SKM-1 treated with dmso at 0.1 percent for 144 hours (cell line): ENCODE measurements around the gene RDH12.
"Not testable (repeated sequence)": the region's sequence is repeated elsewhere in the genome, so short reads cannot be mapped to it uniquely, and the experiment has no call there.

Experiments
- DNase-seq: peaks from one replicate; lab custom pipeline; 2025; ENCODE audit not compliant: unreplicated experiment; lab: John Stamatoyannopoulos, UW

Gene RDH12

GRCh38 chr14:67701492-67701891 is at the start of gene RDH12:
TSS of gene RDH12 (plus strand) at chr14:67701886. CDS start at chr14:67722643, 20,757 bp downstream.
- not testable (repeated sequence) for DNase-seq

GRCh38 chr14:67652189-67652588 is 49.5 kb upstream of the RDH12 start:
- no peak for DNase-seq

- DNase-seq: no peak
Measured at GRCh38 chr14:67653651-67654280, 47.9 kb upstream of the RDH12 start.

GRCh38 chr14:67663633-67664032 is 38.1 kb upstream of the RDH12 start:
- DNase-seq: no peak

GRCh38 chr14:67665868-67666267 is 35.8 kb upstream of the RDH12 start:
- DNase-seq: no peak

- no peak for DNase-seq
Measured at GRCh38 chr14:67666750-67667449, 34.8 kb upstream of the RDH12 start.

- no peak for DNase-seq
Measured at GRCh38 chr14:67668559-67668958, 33.1 kb upstream of the RDH12 start.

- DNase-seq: no peak
Measured at GRCh38 chr14:67673451-67673850, 28.2 kb upstream of the RDH12 start.

- no peak for DNase-seq
Measured at GRCh38 chr14:67674139-67674479, 27.6 kb upstream of the RDH12 start.

GRCh38 chr14:67674480-67675218 is 27.0 kb upstream of the RDH12 start, which contains the start of gene VTI1B:
TSS of gene VTI1B (minus strand) at chr14:67674632. CDS start at chr14:67674489, 143 bp downstream.
- DNase-seq: peak; percentile 47

- DNase-seq: no peak
Measured at GRCh38 chr14:67675219-67675582, 26.5 kb upstream of the RDH12 start.

- no peak for DNase-seq
Measured at GRCh38 chr14:67679006-67679405, 22.7 kb upstream of the RDH12 start.

- peak; percentile 42 for DNase-seq
Measured at GRCh38 chr14:67680121-67680602, 21.5 kb upstream of the RDH12 start.

- peak; percentile 47 for DNase-seq
Measured at GRCh38 chr14:67680941-67681340, 20.7 kb upstream of the RDH12 start.

- no peak for DNase-seq
Measured at GRCh38 chr14:67683842-67684241, 17.8 kb upstream of the RDH12 start.

- no peak for DNase-seq
Measured at GRCh38 chr14:67690011-67690410, 11.7 kb upstream of the RDH12 start.

- DNase-seq: no peak
Measured at GRCh38 chr14:67694791-67695393, 6.8 kb upstream of the RDH12 start.

- DNase-seq: peak; percentile 60
Measured at GRCh38 chr14:67695394-67695949, 6.2 kb upstream of the RDH12 start, which contains the start of gene RDH11. TSS of gene RDH11 (minus strand) at chr14:67695764. CDS start at chr14:67695703, 61 bp downstream.

- DNase-seq: no peak
Measured at GRCh38 chr14:67697006-67697405, 4.7 kb upstream of the RDH12 start.

- DNase-seq: no peak
Measured at GRCh38 chr14:67698179-67698578, 3.5 kb upstream of the RDH12 start.

GRCh38 chr14:67703997-67704396 is 2.3 kb downstream of the RDH12 start:
- DNase-seq: no peak
